Measurements from ENCODE around the gene ZNF521.
"Not testable (repeated sequence)": the region's sequence is repeated elsewhere in the genome, so short reads cannot be mapped to it uniquely, and the experiment has no call there.

Gene ZNF521

DNA sequence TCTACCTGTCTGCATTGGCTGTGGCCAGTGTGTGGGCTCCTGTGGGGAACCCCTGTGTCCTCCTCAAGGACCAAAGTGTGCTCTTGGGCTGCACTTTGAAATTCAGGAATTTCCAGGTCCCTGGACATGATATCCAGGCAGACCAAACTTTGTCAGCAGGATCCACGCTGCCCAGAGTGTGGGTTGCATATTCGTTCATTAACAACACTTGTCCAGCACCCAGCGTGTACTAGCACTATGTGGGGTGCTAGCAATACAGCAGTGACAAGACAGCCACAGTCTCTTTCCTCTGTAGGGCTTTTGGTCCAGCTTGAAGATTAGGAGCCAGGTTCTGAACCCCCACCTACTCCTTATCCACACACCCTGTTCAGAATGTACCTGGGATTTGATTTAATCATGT, 304.5 kb downstream of the ZNF521 start:
- DNase-seq (ENCODE audit: low read depth in 1 of 2, low spot score in 1 of 2): no peak

DNA sequence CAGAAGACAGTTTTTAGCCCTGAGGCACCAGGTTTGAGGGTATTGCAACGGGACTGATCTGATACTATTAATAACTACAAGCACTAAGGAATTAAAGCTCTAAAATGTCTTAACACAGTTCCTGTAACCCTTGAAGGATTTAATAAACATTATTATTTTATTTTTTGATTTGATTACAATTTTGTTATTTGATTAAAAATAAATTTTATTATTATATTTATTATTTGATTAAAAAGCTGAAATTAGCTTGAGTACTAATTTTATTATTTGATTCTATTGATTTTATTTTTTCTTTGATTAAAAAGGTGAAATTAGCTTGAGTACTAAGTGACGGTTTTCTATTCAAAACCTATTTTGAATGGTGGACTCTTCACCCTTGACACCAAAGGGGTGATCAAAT, 307.3 kb downstream of the ZNF521 start:
- DNase-seq (ENCODE audit: low read depth in 1 of 2, low spot score in 1 of 2): no peak

GRCh38 chr18:25043104-25043503, 308.9 kb downstream of the ZNF521 start:
- DNase-seq (ENCODE audit: low read depth in 1 of 2, low spot score in 1 of 2): no peak

- no peak for DNase-seq (ENCODE audit: low read depth in 1 of 2, low spot score in 1 of 2)
Observed at GRCh38 chr18:25042641-25043051, 309.3 kb downstream of the ZNF521 start.

DNA sequence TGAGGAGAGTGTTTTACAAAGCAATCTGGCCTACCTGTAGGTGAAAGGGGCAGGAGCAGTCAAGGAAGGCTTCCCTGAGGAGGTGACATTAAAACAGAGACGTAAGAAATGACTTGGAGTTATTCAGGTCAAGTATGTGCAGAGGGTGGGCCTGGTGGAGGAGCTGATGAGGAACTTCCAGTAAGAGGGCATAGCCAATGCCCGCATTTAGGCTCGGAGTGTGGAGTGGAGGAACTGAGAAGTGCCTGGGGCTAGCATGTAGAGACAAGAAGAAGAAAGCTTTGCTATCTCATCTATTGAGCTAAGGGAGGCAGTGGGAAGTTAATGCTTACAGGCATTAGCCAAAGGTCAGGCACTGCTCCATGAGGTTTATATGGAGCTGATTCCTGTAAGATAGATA, 312.2 kb downstream of the ZNF521 start:
- no peak for DNase-seq (ENCODE audit: low read depth in 1 of 2, low spot score in 1 of 2)

DNA sequence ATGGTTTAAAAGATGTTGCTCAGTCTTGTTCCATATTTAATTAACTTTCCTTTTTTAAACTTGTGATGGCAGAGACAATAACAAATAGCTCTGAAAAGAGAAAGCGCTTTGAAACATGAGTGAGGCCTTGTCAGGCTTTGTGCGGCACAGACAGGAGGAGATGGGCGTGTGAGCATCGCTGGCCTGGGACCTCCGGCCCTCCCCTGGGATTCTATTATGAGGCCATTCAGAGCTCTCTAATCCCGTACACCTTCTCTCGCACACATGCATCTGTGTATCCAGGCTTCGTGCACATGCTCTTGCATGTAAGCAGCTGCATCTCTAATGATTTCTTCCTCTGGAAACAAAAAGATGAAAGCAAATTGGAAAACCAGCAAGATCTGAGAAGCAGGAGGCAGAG, 313.7 kb downstream of the ZNF521 start:
- no peak for DNase-seq (ENCODE audit: low read depth in 1 of 2, low spot score in 1 of 2)

GRCh38 chr18:25033747-25034471, 318.1 kb downstream of the ZNF521 start:
- DNase-seq (ENCODE audit: low read depth in 1 of 2, low spot score in 1 of 2): no peak

DNA sequence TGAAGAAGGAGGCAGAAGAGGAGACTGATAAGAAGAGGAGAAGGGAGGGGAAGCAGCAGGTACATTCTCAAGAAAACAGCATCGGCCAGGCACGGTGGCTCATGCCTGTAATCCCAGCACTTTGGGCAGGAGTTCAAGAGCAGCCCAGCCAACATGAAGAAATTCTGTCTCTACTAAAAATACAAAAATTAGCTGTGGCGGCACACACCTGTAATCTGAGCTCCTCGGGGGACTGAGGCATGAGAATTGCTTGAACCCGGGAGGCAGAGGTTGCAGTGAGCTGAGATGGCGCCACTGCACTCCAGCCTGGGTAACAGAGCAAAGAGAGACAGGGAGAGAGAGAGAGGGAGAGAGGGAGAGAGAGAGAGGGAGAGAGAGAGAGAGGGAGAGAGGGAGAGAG, 318.8 kb downstream of the ZNF521 start:
- DNase-seq (ENCODE audit: low read depth in 1 of 2, low spot score in 1 of 2): not testable (repeated sequence)

GRCh38 chr18:25029802-25030201, 322.2 kb downstream of the ZNF521 start:
- DNase-seq (ENCODE audit: low read depth in 1 of 2, low spot score in 1 of 2): no peak

DNA sequence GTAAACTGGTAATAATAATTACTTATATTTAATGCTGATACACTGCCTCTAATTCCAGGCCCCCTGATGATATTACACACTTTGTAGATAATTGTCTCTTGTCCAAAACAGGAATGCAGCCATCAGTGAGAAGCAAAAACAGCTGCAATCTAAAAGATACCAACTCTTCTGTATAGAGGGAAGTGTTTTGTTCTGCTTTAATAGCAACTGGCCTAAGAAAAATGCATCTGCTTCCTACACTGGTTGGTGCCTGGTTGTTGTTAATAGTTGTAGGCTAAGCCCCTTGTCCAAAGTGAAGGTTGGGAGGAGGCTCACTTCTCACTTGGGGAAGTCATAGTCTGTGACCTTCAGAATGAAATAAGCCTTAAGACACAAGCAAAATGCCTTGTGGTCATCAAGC, 332.0 kb downstream of the ZNF521 start:
- DNase-seq (ENCODE audit: low read depth in 1 of 2, low spot score in 1 of 2): no peak

- no peak for DNase-seq (ENCODE audit: low read depth in 1 of 2, low spot score in 1 of 2)
Observed at GRCh38 chr18:25019086-25019860, 332.7 kb downstream of the ZNF521 start.

- no peak for DNase-seq (ENCODE audit: low read depth in 1 of 2, low spot score in 1 of 2)
Observed at GRCh38 chr18:25016666-25017065, 335.3 kb downstream of the ZNF521 start.

- DNase-seq (ENCODE audit: low read depth in 1 of 2, low spot score in 1 of 2): no peak
Observed at GRCh38 chr18:25016181-25016580, 335.8 kb downstream of the ZNF521 start.
